CD4-positive, alpha-beta T cell treated with Interleukin-1 beta for 1 hour (primary cell): Measurements from ENCODE around the gene CD300C.
"Not testable (repeated sequence)": the region's sequence is repeated elsewhere in the genome, so short reads cannot be mapped to it uniquely, and the experiment has no call there.

Experiments
- DNase-seq, 2 donors: peaks; one replicate each; pipeline ENCODE4 v3.0.0-alpha.2; 2020 to 2022

The CD300C gene

DNA sequence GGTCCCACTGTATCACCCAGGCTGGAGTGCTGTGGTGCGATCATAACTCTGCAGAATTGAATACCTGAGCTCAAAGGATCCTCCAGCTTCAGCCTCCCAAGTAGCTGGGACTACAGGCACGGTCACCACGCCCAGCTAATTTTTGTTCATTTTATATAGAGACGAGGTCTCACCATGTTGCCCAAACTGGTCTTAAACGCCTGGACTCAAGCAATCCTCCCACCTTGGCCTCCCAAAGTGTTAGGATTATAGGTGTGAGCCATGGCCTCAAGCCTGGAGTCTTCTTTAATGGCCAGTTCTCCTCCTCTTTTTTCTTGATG, 15.1 kb downstream of the CD300C start:
- DNase-seq = no peak

DNA sequence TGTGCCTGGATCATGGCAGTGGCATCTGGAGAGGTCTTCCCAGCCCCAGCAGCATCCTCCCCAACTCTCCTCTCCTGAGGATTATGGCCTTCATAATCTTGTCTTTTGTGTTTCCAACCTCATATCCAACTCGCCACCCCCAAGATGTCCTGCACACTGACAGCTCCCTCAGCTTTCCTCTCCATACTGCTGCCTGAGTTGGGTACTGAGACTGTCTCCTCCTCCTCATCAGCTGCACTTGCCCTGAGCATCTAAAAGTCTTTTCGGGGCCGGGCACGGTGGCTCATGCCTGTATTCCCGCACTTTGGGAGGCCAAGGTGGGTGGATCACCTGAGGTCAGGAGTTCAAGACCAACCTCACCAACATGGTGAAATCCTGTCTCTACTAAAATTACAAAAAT, 16.7 kb downstream of the CD300C start:
- no peak for DNase-seq

DNA sequence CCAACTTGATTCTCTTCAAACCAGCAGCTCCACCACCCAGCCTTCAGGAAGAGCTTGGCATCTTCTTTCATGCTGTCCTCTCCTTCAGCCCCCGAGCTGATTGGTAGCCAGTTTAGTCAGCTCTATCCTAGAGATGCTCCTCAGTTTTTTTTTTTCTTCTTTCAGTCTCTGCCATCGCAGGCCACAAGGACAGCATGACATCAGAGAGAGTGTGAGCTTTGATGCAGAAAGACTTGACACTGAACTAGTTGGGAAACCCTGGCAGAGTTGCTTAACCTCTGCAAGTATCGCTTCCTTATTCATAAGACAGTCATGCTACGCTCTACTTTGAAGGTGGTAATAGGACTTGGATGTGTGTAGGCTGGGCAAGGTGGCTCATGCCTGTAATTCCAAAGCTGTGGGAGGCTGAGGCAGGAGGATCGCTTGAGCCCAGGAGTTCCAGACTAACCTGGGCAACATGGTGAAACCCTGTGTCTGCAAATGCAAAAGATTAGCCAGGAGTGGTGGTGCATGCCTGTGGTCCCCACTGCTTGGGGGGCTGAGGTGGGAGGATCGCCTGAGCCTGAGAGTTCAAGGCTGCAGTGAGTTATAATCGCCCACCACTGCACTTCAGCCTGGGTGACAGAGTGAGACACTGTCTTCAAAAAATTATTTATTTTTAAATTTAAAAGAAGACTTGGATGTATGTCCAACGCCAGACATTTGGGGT, 17.3 kb downstream of the CD300C start:
- peak; percentile 12 to 75 for DNase-seq

DNA sequence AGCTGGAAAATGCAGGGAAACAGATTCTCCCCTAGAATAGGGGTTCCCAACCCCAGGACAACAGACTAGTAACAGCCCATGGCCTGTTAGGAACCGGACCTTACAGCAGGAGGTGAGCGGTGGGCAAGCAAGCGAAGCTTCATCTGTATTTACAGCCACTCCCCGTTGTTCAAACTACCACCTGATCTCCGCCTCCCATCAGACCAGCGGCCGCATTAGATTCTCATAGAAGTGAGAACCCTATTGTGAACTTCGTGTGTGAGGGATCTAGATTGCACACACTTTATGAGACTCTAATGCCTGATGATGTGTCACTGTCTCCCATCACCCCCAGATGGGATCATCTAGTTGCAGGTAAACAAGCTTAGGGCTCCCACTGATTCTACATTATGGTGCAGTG, 18.2 kb downstream of the CD300C start:
- DNase-seq = no peak

DNA sequence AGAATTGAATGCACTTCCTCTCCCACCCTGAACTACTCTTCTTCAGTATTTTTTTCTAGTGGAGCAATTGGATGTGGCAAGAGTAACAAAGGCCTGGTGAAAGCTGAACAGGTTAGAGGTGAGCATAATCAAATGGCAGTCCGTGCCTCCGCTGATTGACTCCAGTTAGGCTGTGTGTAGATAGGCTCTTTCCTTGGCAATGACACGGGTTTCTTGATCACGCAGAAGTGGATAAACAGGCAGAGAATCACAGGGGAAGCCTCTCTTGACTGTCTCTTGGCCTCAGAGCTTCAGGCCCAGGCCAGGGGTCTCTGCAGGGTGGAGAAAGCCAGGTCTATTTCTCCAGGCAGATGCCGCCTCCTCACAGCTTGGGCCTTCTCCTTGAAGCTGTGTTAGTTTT, 18.8 kb downstream of the CD300C start:
- DNase-seq = no peak

DNA sequence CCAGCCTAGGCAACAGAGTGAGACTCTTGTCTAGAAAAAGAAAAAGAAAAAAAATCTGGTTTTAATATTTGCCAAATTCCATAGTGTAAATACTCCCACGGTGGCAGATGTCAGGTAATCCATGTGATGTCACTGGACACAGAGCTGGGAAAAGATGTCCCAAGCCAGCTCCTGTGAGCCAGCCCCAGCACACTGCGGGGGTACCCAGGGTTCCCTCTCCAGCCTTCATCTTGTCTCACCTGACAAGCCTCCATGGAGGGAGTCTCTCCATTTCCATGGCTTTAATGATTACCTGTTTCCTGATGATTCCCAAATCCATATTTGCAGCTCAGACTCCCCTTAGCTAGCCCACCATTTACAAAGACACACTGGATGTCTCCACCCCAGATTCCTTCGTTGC, 19.2 kb downstream of the CD300C start:
- DNase-seq = no peak

DNA sequence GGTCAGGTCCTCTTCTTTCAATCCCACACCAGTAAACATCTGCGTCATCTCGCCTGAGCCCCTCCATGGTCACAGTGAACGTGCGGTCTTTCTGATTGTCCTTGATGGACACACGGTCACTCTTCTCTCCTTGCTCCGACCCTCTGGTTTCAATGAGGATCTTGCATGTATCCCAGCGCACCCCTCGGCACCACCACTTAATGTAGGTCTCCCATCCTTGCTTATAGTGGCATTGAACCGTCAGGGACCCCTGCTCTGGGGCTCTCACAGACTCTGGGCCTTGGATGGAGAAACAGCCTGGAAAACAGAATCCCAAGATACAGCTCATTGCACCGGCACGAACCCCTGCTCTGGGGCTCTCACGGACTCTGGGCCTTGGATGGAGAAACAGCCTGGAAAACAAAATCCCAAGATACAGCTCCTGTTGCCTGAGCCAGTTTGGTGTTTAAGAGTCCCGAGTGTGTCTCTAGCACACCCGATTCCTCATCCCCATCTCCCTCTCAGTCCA, 20.1 kb downstream of the CD300C start:
- no peak for DNase-seq

DNA sequence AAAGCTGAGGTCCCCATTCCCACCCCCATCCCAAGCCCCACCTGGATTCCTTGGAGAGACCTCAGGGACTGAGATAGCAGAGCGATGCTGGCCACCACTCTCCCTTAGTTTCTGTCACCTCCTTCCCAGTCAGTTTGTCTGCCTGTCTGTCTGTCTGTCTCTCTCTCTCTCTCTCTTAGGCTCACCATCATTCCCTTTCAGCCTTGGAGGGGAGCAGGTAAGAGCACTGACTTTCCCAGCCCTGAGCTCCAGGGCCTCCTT, 20.5 kb downstream of the CD300C start:
- DNase-seq = no peak

DNA sequence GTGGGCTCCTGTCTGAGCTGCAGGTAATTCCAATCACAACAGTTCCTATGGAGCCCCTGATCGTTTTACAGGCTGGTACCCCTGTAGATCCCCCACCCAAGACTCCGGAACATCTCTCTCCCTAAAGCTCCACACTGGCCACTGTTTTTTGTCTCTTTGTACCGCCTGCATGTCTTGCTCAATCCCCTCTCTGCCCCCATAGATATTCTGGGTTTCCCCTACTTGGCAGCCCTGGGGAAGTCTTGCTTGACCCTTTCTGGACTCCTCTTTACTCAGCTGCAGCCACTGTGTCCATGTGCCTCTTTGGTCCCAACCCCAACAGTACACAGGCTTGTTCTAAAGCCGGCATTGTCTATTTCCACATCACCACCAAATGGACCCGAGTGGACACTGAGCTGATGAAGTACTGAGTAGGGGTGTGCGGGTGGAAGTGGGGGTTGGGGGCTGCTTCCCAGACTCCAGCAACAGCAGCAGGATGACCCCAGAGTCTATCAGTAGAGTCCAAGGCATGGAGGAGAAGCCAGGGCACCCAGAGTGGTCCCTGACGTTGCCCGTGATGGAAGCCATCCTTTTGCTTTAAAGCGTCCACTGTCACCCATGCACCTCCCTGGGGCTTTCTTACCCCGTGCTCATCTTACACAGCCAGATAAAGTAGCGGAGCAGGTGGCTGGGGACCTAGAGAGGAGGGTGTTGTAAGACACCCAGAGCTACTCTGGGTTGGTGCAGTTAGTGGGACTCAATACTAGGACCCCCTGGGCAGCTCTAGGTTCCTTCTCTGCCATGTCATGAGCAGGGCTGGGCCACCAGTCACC, 21.1 kb downstream of the CD300C start:
- no peak for DNase-seq

DNA sequence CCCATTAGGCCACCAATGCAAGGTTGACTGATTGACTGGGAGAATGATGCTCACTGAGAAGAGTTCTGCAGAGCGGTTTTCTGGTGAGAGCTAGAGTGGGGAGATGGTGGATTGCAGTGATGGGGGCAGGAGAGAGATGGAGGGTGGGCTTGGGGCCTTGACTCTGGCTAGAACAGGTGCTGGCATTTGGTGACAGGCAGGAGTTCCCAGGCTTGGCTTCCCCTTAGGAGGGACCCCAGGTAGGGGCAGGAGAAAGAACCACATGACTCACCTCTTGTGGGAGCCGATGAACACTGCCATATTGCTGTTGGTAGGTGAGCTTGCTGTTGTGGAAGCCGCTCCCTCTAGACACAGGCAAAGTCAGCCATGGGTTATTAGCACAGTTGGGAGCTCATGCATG, 22.6 kb downstream of the CD300C start:
- no peak for DNase-seq

DNA sequence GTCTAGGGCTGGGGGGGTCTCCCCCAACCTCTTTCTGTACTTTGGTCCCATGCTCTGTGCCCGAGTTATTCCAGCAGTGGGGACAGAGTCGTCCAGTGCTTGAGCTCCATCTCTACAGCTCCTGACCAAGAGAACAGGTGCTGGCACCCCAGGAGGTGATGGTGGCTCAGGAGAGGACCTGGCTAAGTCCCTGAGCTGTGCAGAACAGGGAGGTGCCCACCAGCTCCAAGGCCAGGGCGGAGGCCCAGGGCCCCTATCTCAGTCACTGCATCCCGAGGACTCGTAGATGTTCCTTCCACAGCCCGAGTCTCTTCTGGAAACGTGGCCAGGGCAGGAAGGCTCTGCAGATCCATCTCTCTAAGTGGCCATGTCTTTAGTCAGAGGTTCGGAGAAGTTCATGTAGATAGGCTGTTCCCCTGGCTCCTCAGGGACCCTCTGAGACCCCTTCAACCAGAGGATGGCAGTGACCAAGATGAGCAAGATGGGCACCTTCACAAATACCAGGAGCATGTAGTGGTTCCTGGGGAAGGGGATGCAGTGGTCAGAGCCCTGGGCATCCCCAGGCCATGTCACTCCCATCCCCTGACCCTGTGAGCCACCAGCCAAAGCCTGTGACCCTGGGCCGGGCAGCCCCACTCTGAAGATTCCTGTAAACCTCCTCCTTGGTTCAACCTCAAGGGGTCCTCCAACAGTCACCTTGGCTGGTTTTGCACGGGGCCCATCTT, 23.4 kb downstream of the CD300C start:
- DNase-seq = no peak

DNA sequence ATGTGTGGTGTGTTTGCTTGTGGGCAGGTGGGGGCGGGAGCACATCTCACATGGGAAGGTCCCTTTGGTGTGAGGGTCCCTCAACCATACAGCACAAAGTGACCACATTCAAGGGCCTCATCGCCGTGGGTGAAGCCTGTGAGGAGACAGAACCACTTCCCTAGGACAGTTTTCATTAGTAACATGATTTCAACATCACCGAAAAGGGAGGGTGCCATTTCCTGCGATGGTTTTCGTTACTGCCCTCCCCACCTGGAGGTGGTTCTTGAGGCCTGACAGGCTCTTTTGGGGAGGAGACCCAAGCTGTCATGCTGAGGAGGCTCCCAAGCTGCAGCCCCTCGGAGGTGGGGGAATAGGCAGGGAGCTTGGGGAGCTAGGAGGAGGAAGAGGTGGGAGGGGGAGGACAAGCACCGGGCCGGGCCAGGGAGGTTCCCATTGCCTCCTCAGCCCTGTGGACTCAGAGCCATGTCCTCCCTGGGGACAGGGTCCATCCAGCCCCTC, 24.2 kb downstream of the CD300C start:
- peak; percentile 21 to 55 for DNase-seq

DNA sequence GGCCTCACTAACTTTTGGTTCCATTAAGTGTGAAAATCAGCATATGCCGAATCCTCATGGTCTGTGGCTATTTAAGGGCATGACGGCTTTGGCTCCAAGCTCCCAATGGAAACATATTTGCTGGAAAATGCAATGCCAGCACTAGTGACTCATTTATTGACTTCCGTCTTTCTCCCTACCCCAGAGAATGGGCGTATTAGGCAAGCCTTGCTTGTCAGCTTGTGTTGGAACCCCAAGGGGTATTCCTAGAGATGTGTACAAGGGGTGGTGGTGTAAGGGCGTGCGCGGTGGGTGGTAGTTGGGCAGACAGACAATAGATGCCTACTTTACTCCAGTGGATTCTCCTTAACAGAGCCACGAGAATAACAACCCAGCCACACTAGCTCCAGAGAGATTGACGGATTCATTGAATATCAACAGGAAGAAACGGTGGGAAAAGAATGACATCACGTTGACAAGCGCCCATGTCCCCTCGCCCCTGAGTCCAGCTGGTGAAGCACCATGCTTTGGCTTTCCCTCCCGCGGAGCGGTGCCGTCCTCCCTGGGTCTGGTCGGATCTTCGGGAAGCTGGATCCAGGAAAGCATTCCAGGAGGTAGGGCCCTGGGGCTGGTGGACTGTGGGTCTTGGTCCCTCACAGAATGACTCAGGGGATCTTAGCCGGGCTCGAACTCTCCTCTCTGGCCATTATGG, 25.0 kb downstream of the CD300C start:
- peak in 1 of 2 donors; percentile 58 for DNase-seq

DNA sequence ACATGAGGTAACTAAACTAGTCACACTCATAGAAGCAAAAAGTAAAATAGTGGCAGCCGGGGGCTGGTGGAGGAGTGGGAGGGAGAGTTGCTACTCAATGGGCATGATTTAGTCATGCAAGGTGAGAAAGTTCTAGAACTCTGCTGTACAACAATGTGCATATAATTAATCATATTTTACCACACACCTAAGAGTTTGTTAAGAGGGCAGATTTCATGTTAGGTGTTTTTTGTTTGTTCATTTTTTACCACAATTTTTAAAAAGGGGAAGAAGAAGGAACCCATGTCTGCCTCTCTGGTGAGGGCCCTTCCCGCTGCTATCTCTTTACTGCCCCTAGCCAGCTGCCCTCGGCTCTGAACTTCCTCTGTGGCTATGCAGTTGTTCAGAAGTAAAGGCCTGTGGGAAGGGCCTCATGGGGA, 25.9 kb downstream of the CD300C start:
- DNase-seq = peak in 1 of 2 donors; percentile 59

DNA sequence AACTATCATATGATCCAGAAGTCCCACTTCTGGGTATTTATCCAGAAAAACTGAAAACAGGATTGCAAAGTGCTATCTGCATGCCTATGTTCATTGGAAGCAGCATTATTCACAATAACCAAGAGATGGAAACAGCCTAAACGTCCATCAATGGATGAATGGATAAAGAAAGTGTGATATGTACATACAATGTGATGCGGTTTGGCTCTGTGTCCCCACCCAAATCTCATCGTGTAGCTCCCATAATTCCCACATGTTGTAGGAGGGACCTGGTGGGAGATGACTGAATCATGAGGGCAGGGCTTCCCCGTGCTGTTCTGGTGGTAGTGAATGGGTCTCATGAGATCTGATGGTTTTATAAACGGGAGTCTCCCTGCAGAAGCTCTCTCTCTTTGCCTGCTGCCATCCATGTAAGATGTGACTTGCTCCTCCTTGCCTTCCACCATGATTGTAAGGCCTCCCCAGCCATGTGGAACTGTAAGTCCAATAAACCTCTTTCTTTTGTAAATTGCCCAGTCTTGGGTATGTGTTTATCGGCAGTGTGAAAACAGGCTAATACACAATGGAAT, 27.4 kb downstream of the CD300C start:
- DNase-seq = not testable (repeated sequence)

DNA sequence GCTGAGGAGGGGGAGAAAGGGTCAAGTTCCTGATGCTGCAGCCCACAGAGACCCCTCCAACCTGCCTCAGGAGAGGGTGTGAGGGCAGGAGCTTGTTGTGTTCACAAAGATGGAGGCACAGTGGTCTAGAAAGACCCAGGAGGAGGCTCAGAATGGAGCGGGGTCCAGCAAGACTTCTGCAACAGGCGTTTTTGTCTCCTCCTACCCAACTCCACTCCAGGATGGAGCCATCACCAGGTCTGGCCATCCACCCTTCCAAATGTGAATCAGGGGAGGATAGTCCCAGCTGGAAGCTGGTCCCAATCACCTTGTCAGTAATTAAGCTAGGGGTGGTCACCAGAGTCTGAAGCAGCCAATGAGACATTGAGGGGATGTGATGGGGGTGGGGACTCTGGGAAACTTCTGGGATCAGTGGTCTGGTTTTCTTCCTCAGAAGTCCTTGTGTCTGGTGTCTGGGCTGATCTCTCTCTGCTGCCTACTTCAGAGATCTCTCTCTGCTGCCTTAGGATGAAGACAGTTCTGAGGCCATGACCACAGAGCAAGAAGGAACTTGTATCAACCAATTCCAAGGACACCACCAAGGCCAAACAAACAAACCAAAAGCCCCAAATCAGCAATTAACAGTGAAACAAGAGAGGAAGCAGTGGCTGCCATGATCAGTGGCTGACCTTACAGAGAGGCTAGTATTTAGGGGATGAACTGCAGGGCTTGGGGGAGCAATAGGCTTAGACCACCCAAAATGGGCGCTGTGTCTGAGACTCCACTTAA, 29.2 kb downstream of the CD300C start:
- no peak for DNase-seq

DNA sequence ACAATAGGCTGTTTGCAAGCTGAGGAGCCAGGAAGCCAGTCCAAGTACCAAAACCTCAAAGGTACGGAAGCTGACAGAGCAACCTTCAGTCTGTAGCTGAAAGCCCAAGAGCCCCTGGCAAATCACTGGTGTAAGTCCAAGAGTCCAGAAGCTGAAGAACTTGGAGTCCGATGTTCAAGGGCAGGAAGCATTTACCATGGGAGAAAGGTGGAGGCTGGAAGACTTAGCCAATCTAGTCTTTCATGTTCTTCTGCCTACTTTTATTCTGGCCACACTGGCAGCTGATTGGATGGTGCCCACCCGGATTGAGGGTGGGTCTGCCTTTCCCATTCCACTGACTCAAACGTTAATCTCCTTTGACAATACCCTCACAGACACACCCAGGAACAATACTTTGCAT, 30.0 kb downstream of the CD300C start:
- DNase-seq = no peak

DNA sequence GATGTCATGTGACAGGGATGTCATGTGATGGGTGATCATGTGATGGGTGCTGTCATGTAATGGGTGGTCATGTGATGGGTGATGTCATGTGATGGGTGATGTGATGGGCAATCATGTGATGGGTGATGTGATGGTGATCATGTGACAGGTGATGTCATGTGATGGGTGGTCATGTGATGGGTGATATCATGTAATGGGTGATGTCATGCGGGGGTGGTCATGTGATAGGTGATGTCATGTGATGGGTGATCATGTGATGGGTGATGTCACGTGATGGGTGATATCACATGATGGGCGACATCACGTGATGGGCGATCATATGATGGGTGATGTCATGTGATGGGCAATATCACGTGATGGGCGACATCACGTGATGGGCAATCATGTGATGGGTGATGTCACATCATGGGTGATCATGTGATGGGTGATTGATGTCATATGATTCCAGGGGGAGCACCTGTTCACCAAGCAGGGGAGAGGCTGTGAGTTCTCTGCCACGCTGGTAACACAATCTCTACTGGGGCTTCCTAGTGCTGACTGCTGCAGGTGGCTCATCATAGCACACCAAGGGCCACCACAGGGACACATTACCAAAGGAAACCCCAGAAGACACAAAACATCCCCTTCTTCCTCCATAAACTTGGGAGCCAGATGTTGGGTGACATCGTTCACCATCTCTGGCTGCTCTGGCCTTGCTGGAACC, 31.1 kb downstream of the CD300C start:
- no peak for DNase-seq

DNA sequence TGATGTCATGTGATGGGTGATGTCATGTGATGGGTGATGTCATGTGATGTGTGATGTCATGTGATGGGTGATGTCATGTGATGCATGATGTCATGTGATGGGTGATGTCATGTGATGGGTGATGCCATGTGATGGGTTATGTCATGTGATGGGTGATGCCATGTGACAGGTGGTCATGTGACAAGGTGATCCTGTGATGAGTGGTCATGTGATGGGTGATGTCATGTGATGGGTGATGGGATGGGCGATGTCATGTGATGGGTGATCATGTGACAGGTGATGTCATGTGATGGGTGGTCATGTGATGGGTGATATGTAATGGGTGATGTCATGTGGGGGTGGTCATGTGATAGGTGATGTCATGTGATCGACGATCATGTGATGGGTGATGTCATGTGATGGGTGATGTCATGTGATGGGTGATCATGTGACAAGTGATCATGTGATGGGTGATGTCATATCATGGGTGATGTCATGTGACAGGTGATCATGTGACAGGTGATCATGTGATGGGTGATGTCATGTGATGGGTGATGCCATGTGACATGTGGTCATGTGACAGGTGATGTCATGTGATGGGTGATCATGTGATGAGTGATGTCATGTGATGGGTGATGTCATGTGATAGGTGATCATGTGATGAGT, 31.8 kb downstream of the CD300C start:
- peak; percentile 50 to 55 for DNase-seq

DNA sequence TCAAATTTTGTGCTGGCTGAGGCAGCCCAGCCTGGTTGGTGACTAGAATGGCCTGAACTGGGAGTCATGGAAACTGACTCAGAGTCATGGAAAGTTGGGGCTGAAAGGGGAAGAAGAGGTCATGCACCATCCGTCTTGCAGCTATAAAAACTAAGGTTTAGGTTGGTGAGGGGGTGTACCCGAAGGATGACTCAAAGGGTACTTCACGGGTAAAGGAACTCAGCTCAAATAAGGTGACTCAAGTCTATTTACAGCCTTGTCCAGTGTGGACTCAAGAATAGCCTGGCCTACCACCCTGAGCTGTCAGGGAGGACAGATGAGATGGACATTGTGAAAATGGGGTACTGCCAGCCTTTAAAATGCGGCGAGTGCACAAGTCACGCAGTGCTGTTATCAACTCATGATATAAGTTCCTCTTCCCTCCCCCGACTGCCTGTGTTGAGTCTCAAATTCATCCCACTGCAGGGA, 33.3 kb downstream of the CD300C start:
- DNase-seq = peak; percentile 8 to 76

DNA sequence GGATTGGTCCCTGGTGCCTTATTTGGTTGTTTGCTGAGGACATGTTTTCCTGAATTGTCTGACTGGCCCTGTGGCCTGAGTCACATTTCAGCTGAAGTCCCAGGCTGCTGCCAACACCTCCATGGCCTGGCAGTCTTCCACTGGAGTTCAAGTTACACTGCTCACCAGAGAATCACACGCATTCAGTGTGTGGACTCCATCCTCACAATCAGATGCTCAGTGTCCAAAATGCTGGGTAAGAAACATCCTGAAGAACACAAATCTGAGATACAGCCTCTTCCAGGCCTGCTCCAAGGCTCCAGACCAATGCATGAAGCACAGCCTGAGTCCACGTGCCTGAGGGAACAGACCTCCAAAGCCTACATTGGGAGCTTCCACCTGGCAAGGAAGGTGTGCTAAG, 33.9 kb downstream of the CD300C start:
- DNase-seq = no peak
